ENCODE data around the gene EPN2. TPM values are rescaled to one million over a fixed set of nuclear protein-coding genes. Genes with fewer than 3 reads are reported as not detected.

EPN2 gene
- total RNA-seq, 2 experiments from 2014 or later, result 11.9 to 12.3 TPM

- DNase-seq, result no peak
- ChIA-PET CTCF (no interaction called here), POLR2A (no interaction called here)
- Mint-ChIP-seq H3K4me1 (ENCODE audit: low read depth) (peaks cover 24% of the 10 kb centered on the region), H3K27ac (no peak overlapping the region), H3K27me3 (peaks cover 53% of the 10 kb centered on the region), H3K36me3 (ENCODE audit: low read depth) (no peaks in the 10 kb centered on the region), H3K4me3 (no peak overlapping the region), H3K9me3 (no peaks in the 10 kb centered on the region)
- Histone ChIP-seq H3K4me3 (ENCODE audit: low read length) (no peak overlapping the region), H3K4me1 (ENCODE audit: insufficient read depth, low read length) (peaks cover 26% of the 10 kb centered on the region), H3K36me3 (ENCODE audit: insufficient read depth, low read length) (no peaks in the 10 kb centered on the region), H3K27me3 (ENCODE audit: control insufficient read depth in 1 of 2, insufficient read depth in 2 of 2, low read length in 2 of 2) (peaks cover 21 to 24% of the 10 kb centered on the region in 2 experiments), H3K9me3 (ENCODE audit: control insufficient read depth in 1 of 2, insufficient read depth in 1 of 2, low read length in 2 of 2) (no peaks in the 10 kb centered on the region), H3K27ac (ENCODE audit: low read depth in 1 of 2, low read length in 2 of 2) (no peak overlapping the region)
- TF ChIP-seq CTCF (IDR thresholded peaks at IDR 0.05), result no peak
- intact Hi-C loops (cut with DNase I, micrococcal nuclease), result no loop called here
- ATAC-seq (ENCODE audit: poor library complexity), result no peak
Measured at GRCh38 chr17:19307521-19307920, 70.4 kb downstream of the EPN2 start.

GRCh38 chr17:19308398-19308797, 71.2 kb downstream of the EPN2 start:
- Mint-ChIP-seq H3K27me3 (peaks cover 53% of the 10 kb centered on the region), H3K36me3 (ENCODE audit: low read depth) (no peaks in the 10 kb centered on the region), H3K4me3 (no peak overlapping the region), H3K4me1 (ENCODE audit: low read depth) (peaks cover 24% of the 10 kb centered on the region), H3K9me3 (no peaks in the 10 kb centered on the region), H3K27ac (no peak overlapping the region)
- no peak for DNase-seq
- ChIA-PET CTCF (no interaction called here), POLR2A (no interaction called here)
- Histone ChIP-seq H3K36me3 (ENCODE audit: insufficient read depth, low read length) (no peaks in the 10 kb centered on the region), H3K27me3 (ENCODE audit: control insufficient read depth in 1 of 2, insufficient read depth in 2 of 2, low read length in 2 of 2) (peaks cover 21 to 31% of the 10 kb centered on the region in 2 experiments), H3K4me3 (ENCODE audit: low read length) (no peak overlapping the region), H3K9me3 (ENCODE audit: control insufficient read depth in 1 of 2, insufficient read depth in 1 of 2, low read length in 2 of 2) (no peaks in the 10 kb centered on the region), H3K27ac (ENCODE audit: low read depth in 1 of 2, low read length in 2 of 2) (no peak overlapping the region), H3K4me1 (ENCODE audit: insufficient read depth, low read length) (peaks cover 26% of the 10 kb centered on the region)
- no peak for ATAC-seq (ENCODE audit: poor library complexity)
- intact Hi-C loops (cut with DNase I, micrococcal nuclease), result no loop called here
- TF ChIP-seq CTCF (IDR thresholded peaks at IDR 0.05), result no peak

GRCh38 chr17:19309701-19310100, 72.5 kb downstream of the EPN2 start:
- H3K36me3 ChIP-seq (ENCODE audit: insufficient read depth, low read length), result no peaks in the 10 kb centered on the region
- CTCF ChIA-PET, result no interaction called here
- Mint-ChIP-seq H3K27me3 (peaks cover 55% of the 10 kb centered on the region), H3K9me3 (no peaks in the 10 kb centered on the region), H3K27ac (no peak overlapping the region), H3K4me1 (ENCODE audit: low read depth) (peaks cover 24% of the 10 kb centered on the region), H3K36me3 (ENCODE audit: low read depth) (peaks cover 4% of the 10 kb centered on the region), H3K4me3 (no peak overlapping the region)
- H3K4me1 ChIP-seq (ENCODE audit: insufficient read depth, low read length), result peaks cover 21% of the 10 kb centered on the region
- ATAC-seq (ENCODE audit: poor library complexity) (no peak), DNase-seq (no peak)
- peaks cover 18 to 31% of the 10 kb centered on the region in 2 experiments for H3K27me3 ChIP-seq (ENCODE audit: control insufficient read depth in 1 of 2, insufficient read depth in 2 of 2, low read length in 2 of 2)
- TF ChIP-seq CTCF (IDR thresholded peaks at IDR 0.05), result no peak
- no peak overlapping the region for H3K27ac ChIP-seq (ENCODE audit: low read depth in 1 of 2, low read length in 2 of 2)
- POLR2A ChIA-PET, result interaction anchor here (0.6 kb wide), 1 partner anchor 10 kb away, joined by 3 read pairs; no protein-coding TSS in a partner anchor
- H3K4me3 ChIP-seq (ENCODE audit: low read length), result no peak overlapping the region
- H3K9me3 ChIP-seq (ENCODE audit: control insufficient read depth in 1 of 2, insufficient read depth in 1 of 2, low read length in 2 of 2), result no peaks in the 10 kb centered on the region
- intact Hi-C loops (cut with DNase I, micrococcal nuclease), result no loop called here
